Esophagus muscularis mucosa (tissue), 4 donors: ENCODE results near the gene RAI1. TPM values are rescaled to one million over a fixed set of nuclear protein-coding genes. Genes with fewer than 3 reads are reported as not detected.

Source experiments
- DNase-seq: peaks from one replicate; pipeline ENCODE4 v3.0.0-alpha.2; 2017; ENCODE audit errors: extremely low spot score
- H3K27ac ChIP-seq, 4 donors: fragments of 200-600 bp; sonication (generic); replicated peaks in 1 of 4; 1 replicate in 3 of 4; 2 replicates in 1 of 4; pipeline ENCODE4 v1.5.1; 2016 to 2019; ENCODE audit warnings: mild to moderate bottlenecking in 1 of 4
- H3K27me3 ChIP-seq, 4 donors: fragments of 200-600 bp; sonication (generic); one replicate each; pipeline versions ENCODE4 v1.5.1 to v1.6.0; 2016 to 2019
- H3K36me3 ChIP-seq, 4 donors: fragments of 200-600 bp; sonication (generic); one replicate each; pipeline ENCODE4 v1.5.1; 2016 to 2019
- H3K4me1 ChIP-seq, 4 donors: fragments of 200-600 bp; sonication (generic); one replicate each; pipeline ENCODE4 v1.5.1; 2016 to 2019
- H3K4me3 ChIP-seq, 4 donors: fragments of 200-600 bp; sonication (generic); 1 replicate in 2 of 4; 2 replicates in 2 of 4; pipeline ENCODE4 v1.5.1; 2016 to 2019; ENCODE audit warnings: mild to moderate bottlenecking in 4 of 4, moderate library complexity in 1 of 4
- H3K9me3 ChIP-seq, 4 donors: fragments of 200-600 bp; sonication (generic); 1 replicate in 3 of 4; 2 replicates in 1 of 4; pipeline ENCODE4 v1.5.1; 2016 to 2019
- CTCF ChIP-seq, 3 experiments: fragments of 200-600 bp in 2 of 3; fragments of 450-650 bp in 1 of 3; sonication (generic) in 2 of 3; IDR thresholded peaks; one replicate each; pipeline ENCODE4 v1.5.1; 2017 to 2019; ENCODE audit warnings: antibody characterized with exemption in 3 of 3, mild to moderate bottlenecking in 2 of 3, moderate library complexity in 1 of 3
- EP300 ChIP-seq: sonication (generic); formaldehyde crosslinking; IDR thresholded peaks from one replicate; pipeline ENCODE4 v1.6.1; 2017; ENCODE audit warnings: antibody characterized with exemption
- POLR2A ChIP-seq: fragments of 450-650 bp; IDR thresholded peaks from one replicate; pipeline ENCODE4 v1.6.1; 2017; ENCODE audit warnings: antibody characterized with exemption, moderate library complexity, mild to moderate bottlenecking, low read depth
- POLR2AphosphoS5 ChIP-seq, 2 donors: sonication (generic); formaldehyde crosslinking; IDR thresholded peaks; one replicate each; pipeline ENCODE4 v1.6.1; 2017; ENCODE audit warnings: antibody characterized with exemption in 2 of 2
- WGBS: methylation state at CpG from one replicate; pipeline ENCODE4 v1.1.5; 2018; 5-methylcytosine and 5-hydroxymethylcytosine counted together
- intact Hi-C: fragments of 100-400 bp; cut with DNase I; formaldehyde crosslinking; loops from one replicate; pipeline ENCODE4 v1.15.1; 2023
- total RNA-seq, 4 donors: library from RNA; depleted of rRNA; stranded (reverse); fragments of >200 nt; gene quantifications; one replicate each; pipeline versions ENCODE4 v1.1.0 to v1.2.1, GENCODE V29; 2016

RAI1 gene
- total RNA-seq, 4 donors from 2014 or later = 18.7 to 41.3 (median 28.3) TPM

GRCh38 chr17:17830740-17831207 is 149.5 kb downstream of the RAI1 start:
- TF ChIP-seq EP300 (no peak), POLR2A (no peak), CTCF (IDR thresholded peaks at IDR 0.05) (no peak), POLR2AphosphoS5 (IDR thresholded peaks at IDR 0.05) (no peak)
- Histone ChIP-seq H3K4me1 (peaks cover 32 to 87% (median 81%) of the 10 kb centered on the region in 4 donors), H3K27ac (peak overlapping the region; percentile 42 to 72 (median 58)), H3K27me3 (no peaks in the 10 kb centered on the region), H3K4me3 (no peak overlapping the region), H3K9me3 (no peaks in the 10 kb centered on the region), H3K36me3 (peaks cover 0 to 8% (median 0%) of the 10 kb centered on the region in 4 donors)
- intact Hi-C loops = no loop called here
- DNase-seq = no peak
- WGBS = 50% methylated on average over 6 of the region's 6 CpGs

- H3K4me1 ChIP-seq = peaks cover 31 to 84% (median 77%) of the 10 kb centered on the region in 4 donors
- peak overlapping the region; percentile 42 to 72 (median 58) for H3K27ac ChIP-seq
- TF ChIP-seq EP300 (no peak), CTCF (IDR thresholded peaks at IDR 0.05) (no peak), POLR2AphosphoS5 (IDR thresholded peaks at IDR 0.05) (peak in 1 of 2 donors; percentile 35), POLR2A (no peak)
- 48% methylated on average over 12 of the region's 12 CpGs for WGBS
- intact Hi-C loops = no loop called here
- H3K27me3 ChIP-seq = no peaks in the 10 kb centered on the region
- peaks cover 0 to 8% (median 0%) of the 10 kb centered on the region in 4 donors for H3K36me3 ChIP-seq
- no peak for DNase-seq
- H3K4me3 ChIP-seq = no peak overlapping the region
- H3K9me3 ChIP-seq = no peaks in the 10 kb centered on the region
These were observed 150.2 kb downstream of the RAI1 start for GRCh38 chr17:17831208-17832031.

- Histone ChIP-seq H3K4me3 (no peak overlapping the region), H3K27ac (peak overlapping the region in 3 of 4 donors; percentile 42 to 72 (median 71)), H3K27me3 (no peaks in the 10 kb centered on the region), H3K4me1 (peaks cover 35 to 81% (median 76%) of the 10 kb centered on the region in 4 donors), H3K9me3 (no peaks in the 10 kb centered on the region), H3K36me3 (peaks cover 0 to 8% (median 0%) of the 10 kb centered on the region in 4 donors)
- no peak for TF ChIP-seq POLR2AphosphoS5 (IDR thresholded peaks at IDR 0.05)
- TF ChIP-seq EP300 = no peak
- TF ChIP-seq CTCF (IDR thresholded peaks at IDR 0.05) = no peak
- no peak for DNase-seq
- intact Hi-C loops = no loop called here
- 78% methylated on average over 2 of the region's 2 CpGs for WGBS
These were observed 150.7 kb downstream of the RAI1 start for GRCh38 chr17:17832032-17832363.

GRCh38 chr17:17833658-17834357 is 152.6 kb downstream of the RAI1 start:
- intact Hi-C loops = no loop called here
- no peaks in the 10 kb centered on the region for H3K27me3 ChIP-seq
- peaks cover 53 to 90% (median 82%) of the 10 kb centered on the region in 4 donors for H3K4me1 ChIP-seq
- peak overlapping the region; percentile 95 to 100 (median 99) for H3K27ac ChIP-seq
- no peak for DNase-seq
- H3K9me3 ChIP-seq = no peaks in the 10 kb centered on the region
- 81% methylated on average over 8 of the region's 8 CpGs for WGBS
- no peak overlapping the region for H3K4me3 ChIP-seq
- no peak for TF ChIP-seq CTCF (IDR thresholded peaks at IDR 0.05)
- TF ChIP-seq POLR2AphosphoS5 (IDR thresholded peaks at IDR 0.05) = no peak
- no peak for TF ChIP-seq EP300
- TF ChIP-seq POLR2A = no peak
- peaks cover 0 to 4% (median 0%) of the 10 kb centered on the region in 4 donors for H3K36me3 ChIP-seq
